Subcutaneous abdominal adipose tissue (tissue), 5 donors: ENCODE measurements around the gene MAPK8IP2.
A peak's percentile ranks its signal among the peaks of the same experiment; 100 is the strongest.
"Not testable (repeated sequence)": the region's sequence is repeated elsewhere in the genome, so short reads cannot be mapped to it uniquely, and the experiment has no call there.

ENCODE experiments used
- H3K27ac ChIP-seq: one replicate; pipeline ENCODE4 v1.7.0; 2013; ENCODE audit warnings: low read depth, mild to moderate bottlenecking, inconsistent platforms, low read length, moderate library complexity
- H3K27me3 ChIP-seq, 5 donors: one replicate each; pipeline ENCODE4 v1.7.0; 2013; ENCODE audit warnings: low read length in 5 of 5, inconsistent platforms in 1 of 5; ENCODE audit not compliant: control insufficient read depth in 5 of 5, insufficient read depth in 4 of 5
- H3K36me3 ChIP-seq, 5 donors: one replicate each; pipeline ENCODE4 v1.7.0; 2013; ENCODE audit warnings: low read length in 5 of 5; ENCODE audit not compliant: control insufficient read depth in 5 of 5, insufficient read depth in 5 of 5
- H3K4me1 ChIP-seq, 5 donors: one replicate each; pipeline ENCODE4 v1.7.0; 2013; ENCODE audit warnings: low read length in 5 of 5, mild to moderate bottlenecking in 3 of 5, moderate library complexity in 1 of 5; ENCODE audit not compliant: control insufficient read depth in 5 of 5, insufficient read depth in 5 of 5
- H3K4me3 ChIP-seq, 5 donors: one replicate each; pipeline ENCODE4 v1.7.0; 2013; ENCODE audit warnings: low read length in 5 of 5, low read depth in 1 of 5
- H3K9ac ChIP-seq, 5 donors: one replicate each; pipeline ENCODE4 v1.7.0; 2013; ENCODE audit warnings: low read length in 5 of 5, mild to moderate bottlenecking in 4 of 5, moderate library complexity in 3 of 5
- H3K9me3 ChIP-seq, 5 donors: one replicate each; pipeline ENCODE4 v1.7.0; 2013; ENCODE audit warnings: low read length in 5 of 5; ENCODE audit not compliant: control insufficient read depth in 5 of 5
- donor health status: healthy.
- donor health status: healthy.
- donor health status: healthy.
- donor health status: healthy.
- donor health status: healthy.

The MAPK8IP2 gene

DNA sequence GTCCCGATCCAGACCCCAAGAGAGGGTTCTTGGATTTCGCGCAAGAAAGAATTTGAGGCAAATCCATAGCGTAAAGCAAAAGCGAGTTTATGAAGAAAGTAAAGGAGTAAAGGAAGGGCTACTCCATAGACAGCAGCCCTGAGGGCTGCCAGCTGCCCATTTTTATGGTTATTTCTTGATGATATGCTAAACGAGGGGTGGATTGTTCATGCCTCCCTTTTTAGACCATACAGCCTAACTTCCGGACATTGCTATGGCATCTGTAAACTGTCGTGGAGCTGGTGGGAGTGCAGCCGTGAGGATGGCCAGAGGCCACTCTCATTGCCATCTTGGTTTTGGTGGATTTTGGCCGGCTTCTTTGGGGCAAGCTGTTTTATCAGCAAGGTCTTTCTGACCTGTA is 52.7 kb downstream of the MAPK8IP2 start:
- no peaks in the 10 kb centered on the region for H3K27me3 ChIP-seq
- H3K36me3 ChIP-seq, result no peaks in the 10 kb centered on the region
- H3K9me3 ChIP-seq, result no peaks in the 10 kb centered on the region
- no peak overlapping the region for H3K27ac ChIP-seq
- no peak overlapping the region for H3K4me3 ChIP-seq
- peaks cover 7 to 31% (median 30%) of the 10 kb centered on the region in 5 donors for H3K4me1 ChIP-seq
- no peak overlapping the region for H3K9ac ChIP-seq

DNA sequence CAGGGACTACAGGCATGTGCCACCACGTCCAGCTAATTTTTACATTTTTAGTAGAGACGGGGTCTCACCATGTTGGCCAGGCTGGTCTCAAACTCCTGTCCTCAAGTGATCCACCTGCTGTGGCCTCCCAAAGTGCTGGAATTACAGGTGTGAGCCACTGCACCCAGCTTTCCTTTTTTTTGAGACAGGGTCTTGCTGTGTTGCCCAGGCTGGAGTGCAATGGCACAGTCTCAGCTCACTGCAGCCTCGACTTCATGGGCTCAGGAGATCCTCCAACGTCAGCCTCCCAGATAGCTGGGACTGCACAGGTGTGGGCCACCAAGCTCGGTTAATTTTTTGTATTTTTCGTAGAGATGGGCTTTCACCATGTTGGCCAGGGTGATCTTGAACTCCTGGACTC is 54.1 kb downstream of the MAPK8IP2 start:
- H3K9me3 ChIP-seq, H3K4me3 ChIP-seq, H3K9ac ChIP-seq, H3K27me3 ChIP-seq, H3K36me3 ChIP-seq: not testable (repeated sequence)
- H3K27ac ChIP-seq, result peak overlapping the region; percentile 64
- H3K4me1 ChIP-seq, result peaks cover 7 to 31% (median 31%) of the 10 kb centered on the region in 5 donors

DNA sequence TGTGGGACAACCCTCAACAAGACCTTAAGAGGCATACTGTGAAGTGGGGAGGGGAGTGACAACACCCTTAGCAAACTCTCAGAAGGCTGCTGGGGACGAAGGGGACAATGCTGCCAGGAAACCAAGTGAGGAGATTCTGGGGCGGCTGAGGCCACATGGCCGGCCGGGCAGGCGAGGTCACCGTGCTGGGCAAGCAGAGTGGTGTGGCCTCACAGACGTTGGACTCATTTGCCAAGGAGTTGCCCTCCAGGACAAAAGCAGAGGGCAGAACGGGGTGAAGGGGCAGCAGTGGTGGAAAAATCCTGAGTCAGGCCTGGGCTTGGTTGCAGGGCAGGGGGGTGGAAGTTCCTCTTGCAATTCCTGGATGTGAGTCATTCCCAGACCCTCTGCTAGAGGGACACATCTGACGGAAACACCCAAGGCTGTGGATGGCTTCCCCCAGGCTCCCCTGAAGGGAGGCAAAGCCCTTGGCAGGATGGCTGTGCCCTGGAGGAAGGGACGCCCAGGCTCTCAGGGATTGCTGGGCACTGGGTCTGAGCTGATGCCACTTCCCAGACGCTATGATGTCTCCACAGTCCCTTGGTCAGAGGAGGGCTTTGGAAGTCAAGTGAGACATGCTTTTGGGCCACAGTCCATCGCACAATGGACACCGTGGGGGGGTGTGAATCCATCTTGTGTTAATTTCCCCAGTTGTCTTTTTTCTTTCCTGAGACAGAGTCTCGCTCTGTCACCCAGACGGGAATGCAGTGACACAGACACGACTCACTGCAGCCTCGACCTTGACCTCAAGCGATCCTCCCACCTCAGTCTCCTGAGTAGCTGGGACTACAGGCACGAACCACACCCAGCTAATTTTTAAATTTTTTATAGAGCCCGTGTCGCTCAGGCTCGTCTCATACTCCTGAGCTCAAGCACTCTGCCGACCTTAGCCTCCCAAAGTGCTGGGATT is 55.8 kb downstream of the MAPK8IP2 start:
- peak overlapping the region in 3 of 5 donors; percentile 4 to 29 (median 12) for H3K4me3 ChIP-seq
- peak overlapping the region; percentile 64 for H3K27ac ChIP-seq
- H3K36me3 ChIP-seq, result no peaks in the 10 kb centered on the region
- peak overlapping the region in 1 of 5 donors; percentile 56 for H3K9ac ChIP-seq
- peaks cover 7 to 31% (median 31%) of the 10 kb centered on the region in 5 donors for H3K4me1 ChIP-seq
- no peaks in the 10 kb centered on the region for H3K9me3 ChIP-seq
- H3K27me3 ChIP-seq, result no peaks in the 10 kb centered on the region

DNA sequence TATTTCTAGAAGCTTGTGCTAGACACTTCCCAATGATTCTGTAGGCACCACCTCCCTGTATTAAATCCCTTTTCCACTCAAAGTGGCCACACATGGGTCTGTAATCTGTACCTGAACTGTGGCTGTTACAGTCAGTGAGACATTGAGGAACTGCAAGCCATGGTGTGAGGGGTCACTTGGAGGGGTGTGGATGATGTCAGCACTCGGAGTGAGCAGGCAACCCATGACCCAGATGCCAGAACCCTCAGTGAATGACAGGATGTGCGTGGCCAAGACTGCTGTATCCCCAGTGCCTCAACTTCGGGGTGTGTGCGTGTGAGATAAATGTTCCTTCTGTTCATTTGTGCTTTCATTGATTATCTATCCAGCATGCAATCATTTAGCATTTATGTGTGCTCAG is 57.3 kb downstream of the MAPK8IP2 start:
- no peaks in the 10 kb centered on the region for H3K27me3 ChIP-seq
- H3K27ac ChIP-seq, result peak overlapping the region; percentile 64

DNA sequence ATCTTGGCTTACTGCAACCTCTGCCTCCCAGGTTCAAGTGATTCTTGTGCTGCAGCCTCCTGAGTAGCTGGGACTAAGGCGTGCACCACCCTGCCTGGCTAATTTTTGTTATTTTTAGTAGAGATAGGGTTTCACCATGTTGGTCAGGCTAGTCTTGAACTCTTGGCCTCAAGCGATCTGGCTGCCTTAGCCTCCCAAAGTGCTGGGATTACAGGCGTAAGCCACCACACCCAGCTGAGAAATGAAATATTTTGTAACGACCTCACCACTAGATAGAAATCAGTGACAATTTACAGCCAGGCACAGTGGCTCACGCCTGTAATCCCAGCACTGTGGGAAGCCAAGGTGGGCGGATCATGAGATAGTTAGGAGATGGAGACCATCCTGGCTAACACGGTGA is 59.1 kb downstream of the MAPK8IP2 start:
- H3K9me3 ChIP-seq, H3K36me3 ChIP-seq, H3K4me3 ChIP-seq, H3K27ac ChIP-seq, H3K9ac ChIP-seq, H3K27me3 ChIP-seq: not testable (repeated sequence)
- peaks cover 7 to 31% (median 31%) of the 10 kb centered on the region in 5 donors for H3K4me1 ChIP-seq

More for the DNA sequence above, 57.3 kb downstream of the MAPK8IP2 start:
- peak overlapping the region in 1 of 5 donors; percentile 2 for H3K4me3 ChIP-seq
- peak overlapping the region in 1 of 5 donors; percentile 62 for H3K9ac ChIP-seq
- H3K4me1 ChIP-seq, result peaks cover 7 to 31% (median 31%) of the 10 kb centered on the region in 5 donors
- no peaks in the 10 kb centered on the region for H3K9me3 ChIP-seq
- no peaks in the 10 kb centered on the region for H3K36me3 ChIP-seq

DNA sequence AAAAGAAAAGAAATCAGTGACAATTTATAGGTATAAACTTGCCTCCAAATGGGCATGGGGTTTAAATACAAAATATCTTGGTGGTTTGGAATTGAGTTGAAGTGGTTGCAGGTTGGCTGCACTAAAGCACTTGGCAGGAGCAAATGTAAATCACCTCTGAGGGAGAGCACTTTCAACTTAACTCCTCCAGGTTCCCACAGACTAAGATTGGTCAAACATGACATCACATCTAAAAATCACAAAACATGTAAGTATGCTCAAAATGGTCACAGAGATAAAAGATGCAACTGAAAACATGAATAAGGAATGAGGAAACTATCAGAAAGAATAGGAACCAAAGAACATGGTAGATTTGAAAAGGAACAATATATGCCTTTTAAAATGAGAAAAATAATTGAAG is 59.7 kb downstream of the MAPK8IP2 start:
- Histone ChIP-seq H3K9ac (no peak overlapping the region), H3K4me3 (no peak overlapping the region), H3K36me3 (no peaks in the 10 kb centered on the region), H3K27ac (no peak overlapping the region), H3K4me1 (peaks cover 7 to 31% (median 28%) of the 10 kb centered on the region in 5 donors), H3K9me3 (no peaks in the 10 kb centered on the region), H3K27me3 (no peaks in the 10 kb centered on the region)
